ENCODE data around the gene BUB1B.

DNA sequence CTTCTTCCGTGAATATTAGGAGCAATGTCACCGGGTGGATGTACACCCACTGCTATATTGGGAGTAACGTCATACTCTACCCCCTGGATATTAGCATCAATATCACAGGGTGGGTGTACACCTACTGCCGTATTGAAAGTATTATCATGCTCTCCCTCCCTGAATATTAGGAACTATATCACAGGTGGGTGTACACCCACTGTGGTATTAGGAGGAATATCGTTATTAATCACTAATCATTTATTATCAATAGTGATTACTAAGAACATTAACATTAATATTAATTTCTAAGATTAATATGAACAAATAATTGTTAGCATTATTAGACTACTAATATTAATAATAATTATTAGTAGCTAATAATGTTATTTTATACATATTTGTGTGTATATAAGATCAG lies 30.8 kb upstream of the BUB1B start:
- TF ChIP-seq, protein P1, sequence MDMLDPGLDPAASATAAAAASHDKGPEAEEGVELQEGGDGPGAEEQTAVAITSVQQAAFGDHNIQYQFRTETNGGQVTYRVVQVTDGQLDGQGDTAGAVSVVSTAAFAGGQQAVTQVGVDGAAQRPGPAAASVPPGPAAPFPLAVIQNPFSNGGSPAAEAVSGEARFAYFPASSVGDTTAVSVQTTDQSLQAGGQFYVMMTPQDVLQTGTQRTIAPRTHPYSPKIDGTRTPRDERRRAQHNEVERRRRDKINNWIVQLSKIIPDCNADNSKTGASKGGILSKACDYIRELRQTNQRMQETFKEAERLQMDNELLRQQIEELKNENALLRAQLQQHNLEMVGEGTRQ (IDR thresholded peaks at IDR 0.05; ENCODE audit: borderline replicate concordance, low read depth, low read length) = no peak
- no peak for TF ChIP-seq SMC3 (IDR thresholded peaks at IDR 0.05; ENCODE audit: low read depth, low read length)
- TF ChIP-seq, protein P2, sequence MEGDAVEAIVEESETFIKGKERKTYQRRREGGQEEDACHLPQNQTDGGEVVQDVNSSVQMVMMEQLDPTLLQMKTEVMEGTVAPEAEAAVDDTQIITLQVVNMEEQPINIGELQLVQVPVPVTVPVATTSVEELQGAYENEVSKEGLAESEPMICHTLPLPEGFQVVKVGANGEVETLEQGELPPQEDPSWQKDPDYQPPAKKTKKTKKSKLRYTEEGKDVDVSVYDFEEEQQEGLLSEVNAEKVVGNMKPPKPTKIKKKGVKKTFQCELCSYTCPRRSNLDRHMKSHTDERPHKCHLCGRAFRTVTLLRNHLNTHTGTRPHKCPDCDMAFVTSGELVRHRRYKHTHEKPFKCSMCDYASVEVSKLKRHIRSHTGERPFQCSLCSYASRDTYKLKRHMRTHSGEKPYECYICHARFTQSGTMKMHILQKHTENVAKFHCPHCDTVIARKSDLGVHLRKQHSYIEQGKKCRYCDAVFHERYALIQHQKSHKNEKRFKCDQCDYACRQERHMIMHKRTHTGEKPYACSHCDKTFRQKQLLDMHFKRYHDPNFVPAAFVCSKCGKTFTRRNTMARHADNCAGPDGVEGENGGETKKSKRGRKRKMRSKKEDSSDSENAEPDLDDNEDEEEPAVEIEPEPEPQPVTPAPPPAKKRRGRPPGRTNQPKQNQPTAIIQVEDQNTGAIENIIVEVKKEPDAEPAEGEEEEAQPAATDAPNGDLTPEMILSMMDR (IDR thresholded peaks at IDR 0.05) = no peak
